Measurements from ENCODE around the gene ART1. TPM values are rescaled to one million over a fixed set of nuclear protein-coding genes. Genes with fewer than 3 reads are reported as not detected.
"Not testable (repeated sequence)": the region's sequence is repeated elsewhere in the genome, so short reads cannot be mapped to it uniquely, and the experiment has no call there.

ART1 gene
- total RNA-seq, 1 donor from 2014 or later, result 1.0 TPM

DNA sequence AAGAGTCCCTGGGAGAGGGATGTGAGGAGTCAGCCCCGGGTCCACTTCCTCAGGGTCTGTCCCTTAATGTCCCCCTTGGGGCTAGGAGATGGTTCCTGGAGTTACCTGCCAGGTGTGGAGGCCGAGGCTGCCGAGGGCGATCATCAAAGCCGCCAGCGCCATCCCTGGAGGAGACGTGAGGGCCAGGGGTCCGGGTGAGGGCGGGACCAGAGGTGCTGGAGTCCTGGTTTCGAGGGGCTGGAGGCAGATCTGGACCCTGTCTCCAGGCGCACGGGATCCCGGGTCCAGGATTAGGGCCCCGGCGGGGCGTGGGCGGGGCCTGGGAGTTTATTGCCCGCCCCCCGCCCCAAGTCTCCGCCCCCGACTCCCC lies 3.2 kb upstream of the ART1 start, which contains the start of gene ART5:
Gene ART5 (minus strand): TSS at position 292 of the 370 bp plus-strand sequence. CDS start 130 bp downstream, at position 162.
- peaks cover 19% of the 10 kb centered on the region for H3K4me1 ChIP-seq
- H3K36me3 ChIP-seq, result no peaks in the 10 kb centered on the region
- no peak for ATAC-seq
- H3K9me3 ChIP-seq, result no peaks in the 10 kb centered on the region
- DNase-seq, result no peak
- intact Hi-C loops (cut with DNase I), result no loop called here
- H3K27ac ChIP-seq, result peak within 1 kb of the TSS; percentile 73
- H3K4me3 ChIP-seq, result peak within 1 kb of the TSS; percentile 67
- H3K27me3 ChIP-seq (ENCODE audit: low read depth), result no peaks in the 10 kb centered on the region
- TF ChIP-seq, protein P1, sequence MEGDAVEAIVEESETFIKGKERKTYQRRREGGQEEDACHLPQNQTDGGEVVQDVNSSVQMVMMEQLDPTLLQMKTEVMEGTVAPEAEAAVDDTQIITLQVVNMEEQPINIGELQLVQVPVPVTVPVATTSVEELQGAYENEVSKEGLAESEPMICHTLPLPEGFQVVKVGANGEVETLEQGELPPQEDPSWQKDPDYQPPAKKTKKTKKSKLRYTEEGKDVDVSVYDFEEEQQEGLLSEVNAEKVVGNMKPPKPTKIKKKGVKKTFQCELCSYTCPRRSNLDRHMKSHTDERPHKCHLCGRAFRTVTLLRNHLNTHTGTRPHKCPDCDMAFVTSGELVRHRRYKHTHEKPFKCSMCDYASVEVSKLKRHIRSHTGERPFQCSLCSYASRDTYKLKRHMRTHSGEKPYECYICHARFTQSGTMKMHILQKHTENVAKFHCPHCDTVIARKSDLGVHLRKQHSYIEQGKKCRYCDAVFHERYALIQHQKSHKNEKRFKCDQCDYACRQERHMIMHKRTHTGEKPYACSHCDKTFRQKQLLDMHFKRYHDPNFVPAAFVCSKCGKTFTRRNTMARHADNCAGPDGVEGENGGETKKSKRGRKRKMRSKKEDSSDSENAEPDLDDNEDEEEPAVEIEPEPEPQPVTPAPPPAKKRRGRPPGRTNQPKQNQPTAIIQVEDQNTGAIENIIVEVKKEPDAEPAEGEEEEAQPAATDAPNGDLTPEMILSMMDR (IDR thresholded peaks at IDR 0.05), result no peak

DNA sequence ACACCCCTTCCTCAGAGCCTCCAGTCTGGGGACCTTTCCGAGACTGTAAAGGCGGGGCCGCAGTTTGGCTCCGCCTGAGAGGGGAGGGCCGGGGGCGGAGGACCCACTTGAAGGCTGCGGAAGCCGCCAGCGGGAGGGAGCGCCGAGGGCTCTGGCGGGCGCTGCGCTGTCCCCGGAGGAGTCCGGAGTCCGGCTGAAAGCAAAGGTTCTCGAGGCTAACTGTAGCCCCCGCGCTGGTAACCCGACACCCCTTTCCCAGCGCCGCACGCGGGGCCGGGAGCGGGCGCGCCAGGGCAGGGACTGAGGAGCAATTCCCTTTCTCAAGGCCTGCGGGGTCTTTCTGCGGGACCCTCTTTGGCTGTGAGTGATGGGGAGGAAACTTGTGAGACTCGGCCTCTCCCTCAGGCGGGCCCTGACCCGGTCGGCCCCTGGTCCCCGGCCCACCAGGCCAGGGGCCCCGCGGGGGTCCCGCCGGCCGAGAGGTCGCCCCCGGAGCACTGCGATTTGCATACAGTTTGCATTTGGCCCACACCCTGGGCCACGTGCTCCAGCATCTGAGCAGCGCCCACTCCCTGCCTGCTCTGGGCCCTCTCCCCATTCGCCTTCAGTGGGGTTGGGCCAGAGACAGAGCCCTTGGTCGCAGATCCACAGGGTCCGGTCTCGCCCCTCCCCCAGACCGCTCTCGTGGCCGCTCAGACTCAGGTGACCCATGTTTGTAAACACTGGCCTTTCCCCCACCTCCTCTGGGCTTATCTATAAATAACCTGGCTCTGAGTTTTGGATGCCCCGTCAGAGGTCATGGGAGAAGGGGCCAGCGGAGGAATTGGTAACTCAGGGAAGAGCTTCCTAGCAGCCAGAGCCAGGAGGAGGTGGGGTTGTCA lies 2.6 kb upstream of the ART1 start:
- DNase-seq (peak; percentile 88), ATAC-seq (peak; percentile 96)
- no peaks in the 10 kb centered on the region for H3K36me3 ChIP-seq
- H3K9me3 ChIP-seq, result no peaks in the 10 kb centered on the region
- intact Hi-C loops (cut with DNase I), result no loop called here
- no peaks in the 10 kb centered on the region for H3K27me3 ChIP-seq (ENCODE audit: low read depth)
- peak overlapping the region; percentile 67 for H3K4me3 ChIP-seq
- TF ChIP-seq, protein P1 (IDR thresholded peaks at IDR 0.05), result no peak
- peak overlapping the region; percentile 73 for H3K27ac ChIP-seq
- peaks cover 19% of the 10 kb centered on the region for H3K4me1 ChIP-seq

DNA sequence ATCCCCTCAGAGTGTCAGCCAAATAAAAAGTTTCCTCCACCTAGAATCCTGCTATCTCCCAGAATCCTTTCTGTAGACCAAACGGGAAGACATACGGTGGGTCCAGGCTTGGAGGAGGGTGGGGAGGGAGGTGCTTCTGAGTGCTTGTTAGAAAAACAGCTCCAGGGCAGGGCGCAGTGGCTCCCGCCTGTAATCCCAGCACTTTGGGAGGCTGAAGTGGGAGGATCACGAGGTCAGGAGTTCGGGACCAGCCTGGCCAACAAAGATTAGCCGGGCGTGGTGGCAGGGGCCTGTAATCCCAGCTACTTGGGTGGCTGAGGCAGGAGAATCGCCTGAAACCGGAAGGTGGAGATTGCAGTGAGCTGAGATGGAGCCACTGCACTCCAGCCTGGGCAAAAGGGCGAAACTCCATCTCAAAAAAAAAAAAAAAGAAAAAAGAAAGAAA lies 1.8 kb upstream of the ART1 start:
- H3K9me3 ChIP-seq; H3K27me3 ChIP-seq (ENCODE audit: low read depth); H3K36me3 ChIP-seq; ATAC-seq; DNase-seq; intact Hi-C loops (cut with DNase I): not testable (repeated sequence)
- H3K4me1 ChIP-seq, result peaks cover 19% of the 10 kb centered on the region
- peak overlapping the region; percentile 73 for H3K27ac ChIP-seq
- H3K4me3 ChIP-seq, result peak overlapping the region; percentile 67

DNA sequence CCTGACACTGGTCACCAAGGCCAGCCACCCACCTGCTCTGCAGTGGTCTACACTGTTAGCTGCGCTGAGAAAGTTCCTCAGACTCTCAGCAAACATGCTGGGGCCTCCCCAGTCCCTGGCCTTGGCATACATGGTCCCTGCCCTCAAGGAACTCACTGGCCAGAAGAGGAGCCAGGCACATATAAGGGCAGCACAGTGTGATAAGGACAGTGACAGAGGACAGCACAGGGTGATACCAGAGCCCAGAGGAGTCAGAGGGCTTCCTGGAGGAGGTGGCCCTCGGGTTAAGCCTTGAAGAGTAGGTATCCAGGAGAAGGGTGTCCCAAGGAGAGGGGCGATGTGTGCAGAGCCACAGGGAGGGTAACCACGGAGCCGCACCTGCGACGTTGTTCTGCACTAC lies 624 bp downstream of the ART1 start:
- DNase-seq (no peak), ATAC-seq (no peak)
- TF ChIP-seq, protein P1 (IDR thresholded peaks at IDR 0.05), result no peak
- intact Hi-C loops (cut with DNase I), result no loop called here
- Histone ChIP-seq H3K9me3 (no peaks in the 10 kb centered on the region), H3K27ac (no peak overlapping the region), H3K36me3 (no peaks in the 10 kb centered on the region), H3K27me3 (ENCODE audit: low read depth) (no peaks in the 10 kb centered on the region), H3K4me1 (peaks cover 19% of the 10 kb centered on the region), H3K4me3 (no peak overlapping the region)

DNA sequence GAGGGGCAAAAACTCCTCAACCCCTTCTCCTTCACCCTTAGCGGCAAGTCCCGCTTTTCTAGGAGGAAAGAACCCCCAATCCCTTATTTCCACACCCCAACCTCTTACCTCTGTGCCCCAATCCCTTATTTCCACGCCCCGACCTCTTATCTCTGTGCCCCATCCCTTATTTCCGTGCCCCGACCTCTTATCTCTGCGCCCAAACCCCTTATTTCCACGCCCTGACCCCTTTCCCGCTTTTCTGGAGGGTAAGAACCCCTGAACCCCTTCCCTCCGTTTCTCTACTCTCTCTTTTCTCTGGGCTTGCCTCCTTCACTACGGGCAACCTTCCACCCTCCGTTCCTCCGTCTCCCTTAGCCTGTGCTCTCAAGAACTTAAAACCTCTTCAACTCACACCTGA lies 3.9 kb downstream of the ART1 start:
- H3K4me3 ChIP-seq; DNase-seq; H3K9me3 ChIP-seq; intact Hi-C loops (cut with DNase I); H3K27me3 ChIP-seq (ENCODE audit: low read depth); ATAC-seq; H3K4me1 ChIP-seq; H3K36me3 ChIP-seq; H3K27ac ChIP-seq: not testable (repeated sequence)

DNA sequence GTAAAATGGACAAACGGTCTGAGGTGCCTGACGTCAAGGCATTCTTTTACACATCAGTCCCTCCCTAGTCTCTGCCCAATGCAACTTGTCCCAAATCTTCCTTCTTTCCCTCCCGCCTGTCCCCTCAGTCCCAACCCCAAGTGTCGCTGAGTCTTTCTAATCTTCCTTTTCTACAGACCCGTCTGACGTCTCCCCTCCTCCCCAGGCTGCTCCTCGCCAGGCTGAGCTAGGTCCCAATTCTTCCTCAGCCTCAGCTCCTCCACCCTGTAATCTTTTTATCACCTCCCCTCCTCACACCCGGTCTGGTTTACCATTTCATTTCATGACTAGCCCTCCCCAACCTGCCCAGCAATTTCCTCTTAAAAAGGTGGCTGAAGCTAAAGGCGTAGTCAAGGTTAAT lies 4.4 kb downstream of the ART1 start:
- intact Hi-C loops (cut with DNase I); H3K9me3 ChIP-seq; ATAC-seq; H3K27ac ChIP-seq; H3K27me3 ChIP-seq (ENCODE audit: low read depth); H3K4me3 ChIP-seq; H3K4me1 ChIP-seq; H3K36me3 ChIP-seq; DNase-seq: not testable (repeated sequence)

DNA sequence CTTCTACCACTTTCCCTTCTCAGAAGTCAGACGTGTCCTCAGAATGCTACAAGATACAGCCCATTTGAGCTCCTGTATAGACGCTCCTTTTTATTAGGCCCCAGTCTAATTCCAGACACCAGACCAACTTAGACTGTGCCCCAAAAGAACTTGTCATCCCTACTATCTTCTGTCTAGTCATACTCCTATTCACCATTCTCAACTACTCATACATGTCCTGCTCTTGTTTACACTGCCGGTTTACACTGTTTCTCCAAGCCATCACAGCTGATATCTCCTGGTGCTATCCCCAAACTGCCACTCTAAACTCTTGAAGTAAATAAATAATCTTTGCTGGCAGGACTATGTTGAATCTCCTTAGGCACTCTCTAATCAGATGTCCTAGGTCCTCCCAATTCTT lies 7.6 kb downstream of the ART1 start:
- H3K36me3 ChIP-seq; H3K4me3 ChIP-seq; H3K27me3 ChIP-seq (ENCODE audit: low read depth); DNase-seq; H3K9me3 ChIP-seq; ATAC-seq; intact Hi-C loops (cut with DNase I); H3K4me1 ChIP-seq; H3K27ac ChIP-seq: not testable (repeated sequence)
